ENCODE measurements around the gene SPDYE2B.
"Not testable (repeated sequence)": the region's sequence is repeated elsewhere in the genome, so short reads cannot be mapped to it uniquely, and the experiment has no call there.

GRCh38 chr7:102642691-102643090, 7.4 kb upstream of the SPDYE2B start, which contains the start of gene UPK3BL1:
- not testable (repeated sequence) for TF ChIP-seq CTCF, POLR2A (IDR thresholded peaks at IDR 0.05)
